ENCODE measurements around the gene TDP2. TPM values are rescaled to one million over a fixed set of nuclear protein-coding genes. Genes with fewer than 3 reads are reported as not detected.

The TDP2 gene
- total and polyA plus RNA-seq, 2 donors (not counting 3 experiments of a cell fraction or from before 2014, with no cell fraction given) = 13.7 to 39.2 TPM

DNA sequence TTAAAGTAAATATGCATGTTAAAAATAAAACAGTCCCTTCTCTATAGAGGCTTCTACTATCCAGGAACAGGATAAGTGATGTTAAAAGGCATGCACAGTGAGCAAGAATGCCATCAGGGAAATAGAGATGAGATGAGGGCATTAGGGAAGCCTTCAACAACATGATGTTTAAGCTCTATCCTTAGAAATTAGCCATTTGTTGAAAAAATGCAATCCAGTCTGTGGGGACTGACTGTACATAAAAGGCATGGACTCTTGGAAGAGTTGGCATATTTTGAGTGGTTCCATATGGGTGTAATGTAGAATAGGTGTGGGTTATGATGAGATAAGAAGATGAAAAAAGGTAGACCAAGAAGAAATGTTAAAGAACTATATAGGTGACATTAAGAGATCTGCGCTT lies 26.5 kb downstream of the TDP2 start:
- no peaks in the 10 kb centered on the region for H3K79me2 ChIP-seq (ENCODE audit: control insufficient read depth, insufficient read depth, low read length)
- ChIA-PET POLR2A (no interaction called here), CTCF (no interaction called here)
- peaks cover 1% of the 10 kb centered on the region for H3K4me1 ChIP-seq (ENCODE audit: control insufficient read depth, extremely low read depth, insufficient read depth, low read length)
- no peak overlapping the region for H3K9ac ChIP-seq (replicated peaks; ENCODE audit: extremely low read depth, insufficient read depth, low read length)
- FAIRE-seq (no peak), DNase-seq (ENCODE audit: low read depth, low spot score) (no peak)
- H3K27me3 ChIP-seq (ENCODE audit: control insufficient read depth in 2 of 2, insufficient read depth in 2 of 2, low read length in 2 of 2) = peaks cover 4 to 24% of the 10 kb centered on the region in 2 experiments
- H3K9me3 ChIP-seq (replicated peaks; ENCODE audit: control insufficient read depth, insufficient read depth, low read length) = no peaks in the 10 kb centered on the region
- H3K4me2 ChIP-seq (ENCODE audit: insufficient read depth, low read length) = no peak overlapping the region
- no peaks in the 10 kb centered on the region for H3K36me3 ChIP-seq (ENCODE audit: control insufficient read depth in 2 of 2, extremely low read depth in 1 of 2, insufficient read depth in 2 of 2, low read length in 2 of 2)
- BruUV-seq (replicated peaks) = no TSS peak
- no peaks in the 10 kb centered on the region for H4K20me1 ChIP-seq (replicated peaks; ENCODE audit: control insufficient read depth, extremely low read depth, insufficient read depth, low read length)
- H3K4me3 ChIP-seq (replicated peaks in 1 of 3; ENCODE audit: insufficient read depth in 1 of 3, low read depth in 1 of 3, low read length in 3 of 3) = no peak overlapping the region
- no peaks in the 10 kb centered on the region for H3K9me1 ChIP-seq (replicated peaks; ENCODE audit: control insufficient read depth, extremely low read depth, insufficient read depth, low read length)
- H3K27ac ChIP-seq (ENCODE audit: insufficient read depth, low read depth, low read length) = no peak overlapping the region
- no peak overlapping the region for H2AFZ ChIP-seq (ENCODE audit: low read depth, low read length)
- TF ChIP-seq EZH2 (IDR thresholded peaks at IDR 0.05; ENCODE audit: borderline replicate concordance, low read depth, low read length, severe bottlenecking) (no peak), POLR2A (IDR thresholded peaks at IDR 0.05; ENCODE audit: low read depth, low read length) (no peak), POLR2AphosphoS5 (IDR thresholded peaks at IDR 0.05; ENCODE audit: insufficient read depth, low read depth, low read length) (no peak), GATA2 (IDR thresholded peaks at IDR 0.05; ENCODE audit: insufficient read depth, insufficient read length, low read depth, low read length) (no peak), FOS (IDR thresholded peaks at IDR 0.05; ENCODE audit: borderline replicate concordance, insufficient read depth, low read length) (no peak)
- TF ChIP-seq, protein P1, sequence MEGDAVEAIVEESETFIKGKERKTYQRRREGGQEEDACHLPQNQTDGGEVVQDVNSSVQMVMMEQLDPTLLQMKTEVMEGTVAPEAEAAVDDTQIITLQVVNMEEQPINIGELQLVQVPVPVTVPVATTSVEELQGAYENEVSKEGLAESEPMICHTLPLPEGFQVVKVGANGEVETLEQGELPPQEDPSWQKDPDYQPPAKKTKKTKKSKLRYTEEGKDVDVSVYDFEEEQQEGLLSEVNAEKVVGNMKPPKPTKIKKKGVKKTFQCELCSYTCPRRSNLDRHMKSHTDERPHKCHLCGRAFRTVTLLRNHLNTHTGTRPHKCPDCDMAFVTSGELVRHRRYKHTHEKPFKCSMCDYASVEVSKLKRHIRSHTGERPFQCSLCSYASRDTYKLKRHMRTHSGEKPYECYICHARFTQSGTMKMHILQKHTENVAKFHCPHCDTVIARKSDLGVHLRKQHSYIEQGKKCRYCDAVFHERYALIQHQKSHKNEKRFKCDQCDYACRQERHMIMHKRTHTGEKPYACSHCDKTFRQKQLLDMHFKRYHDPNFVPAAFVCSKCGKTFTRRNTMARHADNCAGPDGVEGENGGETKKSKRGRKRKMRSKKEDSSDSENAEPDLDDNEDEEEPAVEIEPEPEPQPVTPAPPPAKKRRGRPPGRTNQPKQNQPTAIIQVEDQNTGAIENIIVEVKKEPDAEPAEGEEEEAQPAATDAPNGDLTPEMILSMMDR (IDR thresholded peaks at IDR 0.05; ENCODE audit: extremely low read depth in 1 of 2, insufficient read depth in 1 of 2, low read depth in 1 of 2, low read length in 2 of 2) = no peak
- TF ChIP-seq, protein P2, sequence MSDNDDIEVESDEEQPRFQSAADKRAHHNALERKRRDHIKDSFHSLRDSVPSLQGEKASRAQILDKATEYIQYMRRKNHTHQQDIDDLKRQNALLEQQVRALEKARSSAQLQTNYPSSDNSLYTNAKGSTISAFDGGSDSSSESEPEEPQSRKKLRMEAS (IDR thresholded peaks at IDR 0.05; ENCODE audit: insufficient read depth, insufficient read length) = no peak
- dilution Hi-C loops (cut with MboI; ENCODE audit: extremely low pct_ligation_motif_present, low sequenced_read_pairs) = no loop called here
- intact Hi-C loops (cut with micrococcal nuclease) = no loop called here
